ENCODE results near the gene HOMER2.

DNA sequence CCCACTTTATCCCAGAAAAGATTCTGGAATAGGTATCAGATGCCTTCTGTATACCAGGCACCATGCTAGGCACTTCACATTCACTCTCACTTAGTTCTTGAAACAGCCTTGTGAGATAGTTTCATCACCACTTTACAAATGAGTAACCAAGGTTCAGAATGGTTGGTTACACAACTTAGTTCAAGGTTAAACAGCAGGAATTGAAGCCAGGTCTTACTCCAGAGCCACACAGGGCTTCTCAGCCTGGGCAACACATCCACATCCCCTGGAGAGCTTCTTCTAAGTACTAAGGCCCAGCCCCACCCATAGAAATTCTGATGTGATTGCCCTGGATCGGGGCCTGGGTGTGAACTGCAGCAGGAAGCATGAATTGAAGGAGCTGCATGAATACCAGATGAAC is 124.4 kb downstream of the HOMER2 start:
- TF ChIP-seq POLR2A (IDR thresholded peaks at IDR 0.05) = no peak
- TF ChIP-seq CTCF (IDR thresholded peaks at IDR 0.05) = no peak
